Lower leg skin (tissue), 4 donors: ENCODE measurements around the gene TMTC1. TPM values are rescaled to one million over a fixed set of nuclear protein-coding genes. Genes with fewer than 3 reads are reported as not detected.

Source experiments
- DNase-seq, 2 donors: peaks; one replicate each; pipeline ENCODE4 v3.0.0-alpha.2; 2019; ENCODE audit warnings: low spot score in 2 of 2
- H3K4me3 ChIP-seq: fragments of 200-600 bp; sonication (generic); 2 replicates; pipeline ENCODE4 v1.5.1; 2017; ENCODE audit warnings: mild to moderate bottlenecking, low read depth; ENCODE audit not compliant: poor library complexity, severe bottlenecking
- POLR2A ChIP-seq, 2 donors: fragments of 450-650 bp; IDR thresholded peaks; one replicate each; pipeline ENCODE4 v1.6.1; 2016 to 2017; ENCODE audit warnings: antibody characterized with exemption in 2 of 2, mild to moderate bottlenecking in 1 of 2, moderate library complexity in 1 of 2
- WGBS, 2 donors: methylation state at CpG; one replicate each; pipeline ENCODE4 v1.1.5; 2018; 5-methylcytosine and 5-hydroxymethylcytosine counted together
- intact Hi-C: fragments of 100-400 bp; cut with DNase I; formaldehyde crosslinking; loops from one replicate; pipeline ENCODE4 v1.15.0; 2023; ENCODE audit warnings: low total_unique reads
- total RNA-seq, 4 donors: library from RNA; depleted of rRNA; stranded (reverse); fragments of >200 nt; gene quantifications; one replicate each; pipeline ENCODE4 v1.1.0, GENCODE V29; 2016
- TF ChIP-seq, protein P1 (sequence below), 3 donors: fragments of 450-650 bp; IDR thresholded peaks; one replicate each; pipeline ENCODE4 v1.5.1; 2016; ENCODE audit warnings: antibody characterized with exemption in 3 of 3, mild to moderate bottlenecking in 3 of 3, moderate library complexity in 2 of 3

Gene TMTC1
- total RNA-seq, 4 donors from 2014 or later = 14.1 to 38.2 (median 18.5) TPM

DNA sequence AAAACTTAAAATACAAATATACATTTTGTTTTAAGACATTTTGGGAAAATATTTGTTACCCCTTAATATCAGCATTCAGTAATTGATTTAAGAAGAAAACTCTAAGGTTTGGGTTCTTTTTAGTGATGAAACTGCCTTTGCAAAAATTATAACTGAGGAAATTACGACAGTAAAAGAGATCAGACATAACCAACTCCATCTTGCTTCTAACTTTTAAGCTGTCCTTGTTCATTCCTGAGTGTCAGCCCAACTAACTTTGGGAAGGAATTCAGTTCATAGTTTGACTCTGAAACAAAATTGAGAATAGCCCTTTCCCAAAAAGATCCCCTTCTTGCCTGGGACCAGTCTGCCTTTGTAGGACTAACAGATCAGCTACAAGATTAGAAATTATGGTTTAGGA is 93.0 kb downstream of the TMTC1 start:
- no peak overlapping the region for H3K4me3 ChIP-seq
- 80 to 87% methylated on average over 1 of the region's 1 CpG for WGBS, 2 donors
- intact Hi-C loops = no loop called here
- DNase-seq = no peak
- TF ChIP-seq, protein P1, sequence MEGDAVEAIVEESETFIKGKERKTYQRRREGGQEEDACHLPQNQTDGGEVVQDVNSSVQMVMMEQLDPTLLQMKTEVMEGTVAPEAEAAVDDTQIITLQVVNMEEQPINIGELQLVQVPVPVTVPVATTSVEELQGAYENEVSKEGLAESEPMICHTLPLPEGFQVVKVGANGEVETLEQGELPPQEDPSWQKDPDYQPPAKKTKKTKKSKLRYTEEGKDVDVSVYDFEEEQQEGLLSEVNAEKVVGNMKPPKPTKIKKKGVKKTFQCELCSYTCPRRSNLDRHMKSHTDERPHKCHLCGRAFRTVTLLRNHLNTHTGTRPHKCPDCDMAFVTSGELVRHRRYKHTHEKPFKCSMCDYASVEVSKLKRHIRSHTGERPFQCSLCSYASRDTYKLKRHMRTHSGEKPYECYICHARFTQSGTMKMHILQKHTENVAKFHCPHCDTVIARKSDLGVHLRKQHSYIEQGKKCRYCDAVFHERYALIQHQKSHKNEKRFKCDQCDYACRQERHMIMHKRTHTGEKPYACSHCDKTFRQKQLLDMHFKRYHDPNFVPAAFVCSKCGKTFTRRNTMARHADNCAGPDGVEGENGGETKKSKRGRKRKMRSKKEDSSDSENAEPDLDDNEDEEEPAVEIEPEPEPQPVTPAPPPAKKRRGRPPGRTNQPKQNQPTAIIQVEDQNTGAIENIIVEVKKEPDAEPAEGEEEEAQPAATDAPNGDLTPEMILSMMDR (IDR thresholded peaks at IDR 0.05) = no peak
- no peak for TF ChIP-seq POLR2A (IDR thresholded peaks at IDR 0.05)

DNA sequence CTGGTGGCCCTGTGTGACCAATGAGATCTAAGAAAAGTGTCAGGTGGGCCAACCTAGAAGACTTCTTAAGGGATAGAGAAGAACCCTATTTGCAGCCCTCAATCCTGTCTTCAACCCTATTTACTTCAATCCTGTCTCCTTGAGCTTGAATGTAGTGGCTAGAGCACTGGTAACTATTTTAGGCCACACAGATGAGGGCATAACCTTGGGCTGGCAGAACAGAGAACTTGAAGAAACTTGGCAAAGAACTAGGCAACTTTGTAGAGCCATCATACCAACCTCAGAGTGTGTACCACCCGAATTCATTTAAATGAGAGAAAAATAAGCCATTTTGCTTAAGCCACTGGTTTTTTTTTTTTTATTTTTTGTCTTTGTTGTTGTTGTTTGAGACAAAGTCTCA is 94.8 kb downstream of the TMTC1 start:
- no peak for DNase-seq
- WGBS, 2 donors = 85 to 86% methylated on average over 1 of the region's 1 CpG
- intact Hi-C loops = no loop called here
- TF ChIP-seq, protein P1 (IDR thresholded peaks at IDR 0.05) = no peak
- no peak for TF ChIP-seq POLR2A (IDR thresholded peaks at IDR 0.05)
- no peak overlapping the region for H3K4me3 ChIP-seq

DNA sequence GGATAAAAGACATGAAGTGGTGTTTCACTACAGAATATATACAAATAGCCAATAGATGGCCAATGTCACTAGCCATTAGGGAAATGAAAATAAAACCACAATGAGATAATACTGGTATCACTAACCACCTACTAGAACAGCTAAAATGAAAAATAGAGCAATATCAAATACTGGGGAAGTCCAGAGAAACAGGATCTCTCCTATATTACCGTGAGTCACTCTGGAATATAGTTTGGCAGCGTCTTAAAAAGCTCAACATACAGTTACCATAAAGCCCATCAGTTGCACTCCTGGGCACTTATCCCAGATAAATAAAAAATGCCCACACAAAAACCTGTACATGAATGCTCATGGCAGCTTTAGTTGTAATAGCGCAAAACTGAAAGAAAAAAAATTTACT is 101.7 kb downstream of the TMTC1 start:
- no peak overlapping the region for H3K4me3 ChIP-seq
- WGBS, 2 donors = 93% methylated on average over 3 of the region's 3 CpGs
- no peak for TF ChIP-seq POLR2A (IDR thresholded peaks at IDR 0.05)
- TF ChIP-seq, protein P1 (IDR thresholded peaks at IDR 0.05) = no peak
- intact Hi-C loops = no loop called here
- DNase-seq = no peak

DNA sequence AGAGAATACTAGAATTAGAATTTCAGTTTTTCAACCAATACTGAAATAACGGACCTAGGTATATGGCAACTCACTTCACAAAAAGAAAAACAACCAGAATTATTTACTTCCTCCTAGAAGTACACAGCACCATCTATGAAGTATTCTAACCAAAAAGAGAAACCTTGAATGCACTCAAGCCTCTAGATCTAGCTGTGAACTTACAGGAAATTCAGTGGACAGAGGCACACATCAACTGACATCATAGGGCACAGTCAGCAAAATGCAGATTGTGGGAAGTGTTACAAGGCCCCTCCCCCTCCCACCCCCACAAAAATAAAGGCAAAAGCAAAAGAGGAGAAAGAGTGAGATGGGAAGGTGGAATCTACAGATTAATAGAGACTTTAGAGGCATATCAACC is 102.4 kb downstream of the TMTC1 start:
- no peak for DNase-seq
- intact Hi-C loops = no loop called here
- TF ChIP-seq, protein P1 (IDR thresholded peaks at IDR 0.05) = no peak
- no peak for TF ChIP-seq POLR2A (IDR thresholded peaks at IDR 0.05)
- no peak overlapping the region for H3K4me3 ChIP-seq
- 90 to 91% methylated on average over 1 of the region's 1 CpG for WGBS, 2 donors

DNA sequence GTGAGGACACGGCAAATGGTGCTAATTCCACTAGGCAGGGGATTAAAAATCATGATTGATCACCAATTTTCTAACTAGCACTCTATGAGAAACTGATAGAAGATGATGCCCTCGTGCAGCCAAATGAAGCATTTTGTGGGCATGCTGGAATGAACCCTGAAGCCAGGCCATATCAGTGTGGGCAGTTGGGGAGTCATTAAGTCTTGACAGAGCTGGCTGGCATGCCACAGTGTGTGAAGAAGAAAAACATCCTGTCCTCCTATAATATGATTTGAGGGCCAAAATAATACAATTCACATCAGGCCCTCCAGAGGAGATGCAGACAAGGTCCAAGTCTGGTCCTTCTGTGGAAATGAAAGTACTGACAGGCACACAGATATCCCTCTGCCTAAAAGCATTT is 107.1 kb downstream of the TMTC1 start:
- no peak overlapping the region for H3K4me3 ChIP-seq
- no peak for TF ChIP-seq POLR2A (IDR thresholded peaks at IDR 0.05)
- TF ChIP-seq, protein P1 (IDR thresholded peaks at IDR 0.05) = no peak
- intact Hi-C loops = no loop called here
- no peak for DNase-seq
- 85 to 86% methylated on average over 2 of the region's 2 CpGs for whole genome bisulfite sequencing, 2 donors

- 76 to 78% methylated on average over 5 of the region's 5 CpGs for WGBS, 2 donors
- H3K4me3 ChIP-seq = no peak overlapping the region
- intact Hi-C loops = no loop called here
- DNase-seq = no peak
- TF ChIP-seq, protein P1 (IDR thresholded peaks at IDR 0.05) = no peak
- TF ChIP-seq POLR2A (IDR thresholded peaks at IDR 0.05) = no peak
These were observed 109.3 kb downstream of the TMTC1 start for GRCh38 chr12:29674463-29674862.
